ENCODE data around the gene ATOSB.

DNA sequence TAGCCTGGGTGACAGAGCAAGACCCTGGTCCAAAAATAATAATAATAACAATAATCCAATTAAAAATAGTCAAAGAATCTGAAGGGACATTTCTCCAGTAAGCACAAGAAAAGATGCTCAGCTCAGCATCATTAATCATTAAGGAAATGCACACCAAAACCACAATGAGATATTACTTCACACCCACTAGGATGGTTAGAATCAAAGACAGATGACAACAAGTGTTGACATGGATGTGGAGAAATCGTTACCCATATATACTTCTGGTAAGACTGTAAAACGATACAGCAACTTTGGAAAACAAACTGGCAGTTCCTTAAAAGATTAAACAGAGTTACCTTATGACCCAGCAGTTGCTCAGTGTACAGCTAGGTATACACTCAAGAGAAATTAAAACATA is 30.6 kb downstream of the ATOSB start:
- TF ChIP-seq ZNF565 (CRISPR knock-in tag; conservative IDR thresholded peaks at IDR 0.05; ENCODE audit: low read depth) (no peak), ZFP3 (CRISPR knock-in tag; IDR thresholded peaks at IDR 0.05) (no peak), OSR1 (CRISPR knock-in tag; IDR thresholded peaks at IDR 0.05) (no peak), ZNF8 (CRISPR knock-in tag; IDR thresholded peaks at IDR 0.05) (no peak)
- TF ChIP-seq, protein P1, sequence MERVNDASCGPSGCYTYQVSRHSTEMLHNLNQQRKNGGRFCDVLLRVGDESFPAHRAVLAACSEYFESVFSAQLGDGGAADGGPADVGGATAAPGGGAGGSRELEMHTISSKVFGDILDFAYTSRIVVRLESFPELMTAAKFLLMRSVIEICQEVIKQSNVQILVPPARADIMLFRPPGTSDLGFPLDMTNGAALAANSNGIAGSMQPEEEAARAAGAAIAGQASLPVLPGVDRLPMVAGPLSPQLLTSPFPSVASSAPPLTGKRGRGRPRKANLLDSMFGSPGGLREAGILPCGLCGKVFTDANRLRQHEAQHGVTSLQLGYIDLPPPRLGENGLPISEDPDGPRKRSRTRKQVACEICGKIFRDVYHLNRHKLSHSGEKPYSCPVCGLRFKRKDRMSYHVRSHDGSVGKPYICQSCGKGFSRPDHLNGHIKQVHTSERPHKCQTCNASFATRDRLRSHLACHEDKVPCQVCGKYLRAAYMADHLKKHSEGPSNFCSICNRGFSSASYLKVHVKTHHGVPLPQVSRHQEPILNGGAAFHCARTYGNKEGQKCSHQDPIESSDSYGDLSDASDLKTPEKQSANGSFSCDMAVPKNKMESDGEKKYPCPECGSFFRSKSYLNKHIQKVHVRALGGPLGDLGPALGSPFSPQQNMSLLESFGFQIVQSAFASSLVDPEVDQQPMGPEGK (CRISPR knock-in tag; IDR thresholded peaks at IDR 0.05; ENCODE audit: borderline replicate concordance) = no peak

Data from SK-N-SH treated with all-trans-retinoic acid at 6 μM for 48 hours (cell line).